Endodermal cell (in vitro differentiated cells): ENCODE data around the gene SCGB1A1. TPM values are rescaled to one million over a fixed set of nuclear protein-coding genes. Genes with fewer than 3 reads are reported as not detected.
"Not testable (repeated sequence)": the region's sequence is repeated elsewhere in the genome, so short reads cannot be mapped to it uniquely, and the experiment has no call there.

Source experiments
- DNase-seq: peaks from one replicate; pipeline ENCODE4 v3.0.0-alpha.2; 2017
- H3K27ac ChIP-seq: 2 replicates; pipeline ENCODE4 v1.5.1; 2013; ENCODE audit warnings: mild to moderate bottlenecking, low read depth, low read length, moderate library complexity
- H3K27me3 ChIP-seq: 2 replicates; pipeline ENCODE4 v1.6.1; 2013; ENCODE audit warnings: mild to moderate bottlenecking, low read length, moderate library complexity; ENCODE audit not compliant: insufficient read depth, control insufficient read depth, poor library complexity, severe bottlenecking
- H3K36me3 ChIP-seq: 2 replicates; pipeline ENCODE4 v1.7.0; 2013; ENCODE audit warnings: mild to moderate bottlenecking, low read length, moderate library complexity; ENCODE audit not compliant: control insufficient read depth, insufficient read depth
- H3K4me1 ChIP-seq: one replicate; pipeline ENCODE4 v1.7.0; 2013; ENCODE audit warnings: low read length; ENCODE audit not compliant: control insufficient read depth, insufficient read depth
- H3K4me3 ChIP-seq: 2 replicates; pipeline ENCODE4 v1.5.1; 2013; ENCODE audit warnings: mild to moderate bottlenecking, low read length, moderate library complexity
- H3K9ac ChIP-seq: 2 replicates; pipeline ENCODE4 v1.6.1; 2013; ENCODE audit warnings: mild to moderate bottlenecking, low read length, moderate library complexity; ENCODE audit not compliant: poor library complexity, severe bottlenecking; ENCODE audit errors: extremely low read depth
- H3K9me3 ChIP-seq: 2 replicates; pipeline ENCODE4 v1.6.1; 2013; ENCODE audit warnings: mild to moderate bottlenecking, low read length, moderate library complexity; ENCODE audit not compliant: control insufficient read depth
- H3K27ac Mint-ChIP-seq: 2 replicates; pipeline ENCODE4 v1.8.0; 2020; ENCODE audit warnings: mixed read lengths
- H3K27me3 Mint-ChIP-seq: 2 replicates; pipeline ENCODE4 v1.8.0; 2021; ENCODE audit warnings: mild to moderate bottlenecking, mixed read lengths; ENCODE audit not compliant: insufficient read depth
- H3K36me3 Mint-ChIP-seq: 2 replicates; pipeline ENCODE4 v1.8.0; 2020; ENCODE audit warnings: low read depth, mixed read lengths
- H3K4me1 Mint-ChIP-seq: 2 replicates; pipeline ENCODE4 v1.8.0; 2020; ENCODE audit warnings: mixed read lengths
- H3K4me3 Mint-ChIP-seq: 2 replicates; pipeline ENCODE4 v1.8.0; 2020; ENCODE audit warnings: mild to moderate bottlenecking, moderate library complexity, mixed read lengths
- H3K9me3 Mint-ChIP-seq: 2 replicates; pipeline ENCODE4 v1.8.0; 2020; ENCODE audit warnings: mild to moderate bottlenecking, mixed read lengths
- CTCF ChIP-seq: fragments of 200-600 bp; sonication (generic); conservative IDR thresholded peaks from 2 replicates; pipeline ENCODE4 v1.5.0; 2021; ENCODE audit warnings: antibody characterized with exemption, mild to moderate bottlenecking
- WGBS, 2 experiments: methylation state at CpG; one replicate each; pipeline versions ENCODE4 v1.1.5 to v1.1.7; 2013; ENCODE audit warnings: missing lambda C conversion rate in 2 of 2, mixed read lengths in 1 of 2; ENCODE audit not compliant: insufficient coverage in 1 of 2, insufficient read length in 1 of 2; 5-methylcytosine and 5-hydroxymethylcytosine counted together
- total RNA-seq, 2 donors: library from RNA; stranded (reverse); fragmentation: NEBNext Ultra II Directional in 1 of 2; extraction: Animal tissue kit (Norgen Biotek cat#: 25700) in 1 of 2; gene quantifications; 2 replicates in 1 of 2; 3 replicates in 1 of 2; pipeline ENCODE4 v1.2.1, GENCODE V29; 2021

Gene SCGB1A1
- total RNA-seq, 2 donors from 2014 or later, result not detected

- no peaks in the 10 kb centered on the region for H3K36me3 ChIP-seq
- Mint-ChIP-seq H3K27ac (peak overlapping the region; percentile 41), H3K9me3 (peaks cover 8% of the 10 kb centered on the region), H3K36me3 (peaks cover 13% of the 10 kb centered on the region), H3K27me3 (no peaks in the 10 kb centered on the region), H3K4me1 (peaks cover 28% of the 10 kb centered on the region), H3K4me3 (no peak overlapping the region)
- peaks cover under 1% of the 10 kb centered on the region for H3K9me3 ChIP-seq
- peak; percentile 71 for DNase-seq
- 96% methylated on average over 16 to 18 of the region's 18 CpGs for WGBS, 2 experiments
- no peak overlapping the region for H3K9ac ChIP-seq
- H3K4me3 ChIP-seq, result no peak overlapping the region
- H3K27ac ChIP-seq, result no peak overlapping the region
- no peaks in the 10 kb centered on the region for H3K4me1 ChIP-seq
- H3K27me3 ChIP-seq, result no peaks in the 10 kb centered on the region
- TF ChIP-seq CTCF, result peak; percentile 49
Observed at GRCh38 chr11:62373464-62374119, 45.2 kb upstream of the SCGB1A1 start.

GRCh38 chr11:62374801-62375200, 44.0 kb upstream of the SCGB1A1 start:
- H3K9me3 ChIP-seq, result no peaks in the 10 kb centered on the region
- peaks cover 8% of the 10 kb centered on the region for H3K36me3 Mint-ChIP-seq
- peaks cover 38% of the 10 kb centered on the region for H3K4me1 Mint-ChIP-seq
- no peak overlapping the region for H3K4me3 Mint-ChIP-seq
- H3K4me1 ChIP-seq, result peaks cover 5% of the 10 kb centered on the region
- H3K27me3 Mint-ChIP-seq, result no peaks in the 10 kb centered on the region
- no peaks in the 10 kb centered on the region for H3K9me3 Mint-ChIP-seq
- no peak overlapping the region for H3K4me3 ChIP-seq
- TF ChIP-seq CTCF, result no peak
- WGBS, 2 experiments, result 88 to 96% methylated on average over 7 to 9 of the region's 9 CpGs
- H3K27me3 ChIP-seq, result no peaks in the 10 kb centered on the region
- H3K9ac ChIP-seq, result no peak overlapping the region
- no peak overlapping the region for H3K27ac Mint-ChIP-seq
- H3K27ac ChIP-seq, result no peak overlapping the region
- H3K36me3 ChIP-seq, result no peaks in the 10 kb centered on the region
- no peak for DNase-seq

GRCh38 chr11:62378459-62379063, 40.3 kb upstream of the SCGB1A1 start:
- WGBS, 2 experiments, result 8 to 18% methylated on average over 7 to 9 of the region's 9 CpGs

GRCh38 chr11:62379586-62379985, 39.2 kb upstream of the SCGB1A1 start:
- not testable (repeated sequence) for H3K9ac ChIP-seq, H3K27ac ChIP-seq, H3K27ac Mint-ChIP-seq, H3K36me3 Mint-ChIP-seq, H3K27me3 ChIP-seq, H3K4me3 ChIP-seq, H3K9me3 ChIP-seq, DNase-seq, H3K9me3 Mint-ChIP-seq, H3K4me3 Mint-ChIP-seq, H3K27me3 Mint-ChIP-seq, H3K36me3 ChIP-seq, H3K4me1 ChIP-seq
- WGBS, 2 experiments, result 73% methylated on average over 1 of the region's 2 CpGs; no CpG with 5 or more reads in 1 of the 2 experiments
- H3K4me1 Mint-ChIP-seq, result peaks cover 45% of the 10 kb centered on the region

More at GRCh38 chr11:62378459-62379063, 40.3 kb upstream of the SCGB1A1 start:
- H3K27ac ChIP-seq, H3K4me3 ChIP-seq, H3K9ac ChIP-seq, H3K36me3 Mint-ChIP-seq, H3K27me3 ChIP-seq, H3K36me3 ChIP-seq, H3K27me3 Mint-ChIP-seq, H3K4me3 Mint-ChIP-seq, H3K27ac Mint-ChIP-seq, H3K9me3 ChIP-seq, H3K9me3 Mint-ChIP-seq, DNase-seq, H3K4me1 ChIP-seq: not testable (repeated sequence)
- H3K4me1 Mint-ChIP-seq, result peaks cover 55% of the 10 kb centered on the region
- peak; percentile 70 for TF ChIP-seq CTCF
